ENCODE data around the gene FNDC3B.

- TF ChIP-seq, protein P1, sequence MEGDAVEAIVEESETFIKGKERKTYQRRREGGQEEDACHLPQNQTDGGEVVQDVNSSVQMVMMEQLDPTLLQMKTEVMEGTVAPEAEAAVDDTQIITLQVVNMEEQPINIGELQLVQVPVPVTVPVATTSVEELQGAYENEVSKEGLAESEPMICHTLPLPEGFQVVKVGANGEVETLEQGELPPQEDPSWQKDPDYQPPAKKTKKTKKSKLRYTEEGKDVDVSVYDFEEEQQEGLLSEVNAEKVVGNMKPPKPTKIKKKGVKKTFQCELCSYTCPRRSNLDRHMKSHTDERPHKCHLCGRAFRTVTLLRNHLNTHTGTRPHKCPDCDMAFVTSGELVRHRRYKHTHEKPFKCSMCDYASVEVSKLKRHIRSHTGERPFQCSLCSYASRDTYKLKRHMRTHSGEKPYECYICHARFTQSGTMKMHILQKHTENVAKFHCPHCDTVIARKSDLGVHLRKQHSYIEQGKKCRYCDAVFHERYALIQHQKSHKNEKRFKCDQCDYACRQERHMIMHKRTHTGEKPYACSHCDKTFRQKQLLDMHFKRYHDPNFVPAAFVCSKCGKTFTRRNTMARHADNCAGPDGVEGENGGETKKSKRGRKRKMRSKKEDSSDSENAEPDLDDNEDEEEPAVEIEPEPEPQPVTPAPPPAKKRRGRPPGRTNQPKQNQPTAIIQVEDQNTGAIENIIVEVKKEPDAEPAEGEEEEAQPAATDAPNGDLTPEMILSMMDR (IDR thresholded peaks at IDR 0.05; ENCODE audit: control extremely low read depth in 1 of 3, insufficient read depth in 1 of 3, low read depth in 1 of 3, low read length in 3 of 3) = no peak
- TF ChIP-seq EZH2 (IDR thresholded peaks at IDR 0.05; ENCODE audit: low read depth, low read length, severe bottlenecking) = no peak
- TF ChIP-seq EP300 (IDR thresholded peaks at IDR 0.05; ENCODE audit: borderline replicate concordance in 1 of 2, low read depth in 2 of 2, low read length in 2 of 2) = no peak
- TF ChIP-seq ZNF274 (IDR thresholded peaks at IDR 0.05; ENCODE audit: borderline replicate concordance, extremely low read depth, low read length) = no peak
- no peak for TF ChIP-seq KDM1A (IDR thresholded peaks at IDR 0.05; ENCODE audit: borderline replicate concordance, low read length)
- no peak for TF ChIP-seq MAFK (IDR thresholded peaks at IDR 0.05; ENCODE audit: low read depth, low read length)
- TF ChIP-seq, protein P2, sequence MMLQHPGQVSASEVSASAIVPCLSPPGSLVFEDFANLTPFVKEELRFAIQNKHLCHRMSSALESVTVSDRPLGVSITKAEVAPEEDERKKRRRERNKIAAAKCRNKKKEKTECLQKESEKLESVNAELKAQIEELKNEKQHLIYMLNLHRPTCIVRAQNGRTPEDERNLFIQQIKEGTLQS (IDR thresholded peaks at IDR 0.05; ENCODE audit: insufficient read depth, low read depth, low read length) = no peak
- no peak for TF ChIP-seq RAD21 (IDR thresholded peaks at IDR 0.05 in 1 of 2, conservative IDR thresholded peaks at IDR 0.05 in 1 of 2; ENCODE audit: low read depth in 2 of 2, low read length in 2 of 2)
Measured at GRCh38 chr3:172071780-172072330, 32.5 kb downstream of the FNDC3B start.
